Tibial nerve (tissue), 4 donors: ENCODE measurements around the gene NPHS1. TPM values are rescaled to one million over a fixed set of nuclear protein-coding genes. Genes with fewer than 3 reads are reported as not detected.
"Not testable (repeated sequence)": the region's sequence is repeated elsewhere in the genome, so short reads cannot be mapped to it uniquely, and the experiment has no call there.

Experiments used
- DNase-seq, 2 donors: peaks; one replicate each; pipeline ENCODE4 v3.0.0-alpha.2; 2019; ENCODE audit warnings: low spot score in 2 of 2
- H3K27ac ChIP-seq, 4 donors: fragments of 200-600 bp; sonication (generic) in 3 of 4; one replicate each; pipeline ENCODE4 v1.5.1; 2017 to 2019; ENCODE audit warnings: mild to moderate bottlenecking in 1 of 4
- H3K27me3 ChIP-seq, 2 donors: fragments of 200-600 bp; sonication (generic) in 1 of 2; one replicate each; pipeline versions ENCODE4 v1.5.1 to v1.6.0; 2017 to 2019
- H3K36me3 ChIP-seq, 3 donors: fragments of 200-600 bp; sonication (generic); one replicate each; pipeline ENCODE4 v1.5.1; 2018 to 2019
- H3K4me1 ChIP-seq, 4 donors: fragments of 200-600 bp; sonication (generic) in 3 of 4; one replicate each; pipeline ENCODE4 v1.5.1; 2017 to 2019
- H3K4me3 ChIP-seq, 4 donors: fragments of 200-600 bp; sonication (generic) in 3 of 4; one replicate each; pipeline ENCODE4 v1.5.1; 2017 to 2019; ENCODE audit warnings: mild to moderate bottlenecking in 1 of 4, moderate library complexity in 1 of 4
- H3K9me3 ChIP-seq, 4 donors: fragments of 200-600 bp; sonication (generic) in 3 of 4; one replicate each; pipeline ENCODE4 v1.5.1; 2017 to 2019
- EP300 ChIP-seq, 2 donors: sonication (generic); formaldehyde crosslinking; IDR thresholded peaks; one replicate each; pipeline ENCODE4 v1.6.1; 2017; ENCODE audit warnings: antibody characterized with exemption in 2 of 2, mild to moderate bottlenecking in 1 of 2
- POLR2A ChIP-seq, 2 donors: fragments of 450-650 bp; IDR thresholded peaks; one replicate each; pipeline ENCODE4 v1.6.1; 2017; ENCODE audit warnings: antibody characterized with exemption in 2 of 2, mild to moderate bottlenecking in 2 of 2, moderate library complexity in 2 of 2
- WGBS, 2 donors: methylation state at CpG; one replicate each; pipeline ENCODE4 v1.1.5; 2018; 5-methylcytosine and 5-hydroxymethylcytosine counted together
- total RNA-seq, 4 donors: library from RNA; depleted of rRNA; stranded (reverse); fragments of >200 nt; gene quantifications; one replicate each; pipeline ENCODE4 v1.1.0, GENCODE V29; 2016
- TF ChIP-seq, protein P1 (sequence below), 5 experiments: fragments of 200-600 bp in 3 of 5; fragments of 450-650 bp in 2 of 5; sonication (generic) in 3 of 5; IDR thresholded peaks; one replicate each; pipeline ENCODE4 v1.5.1; 2016 to 2019; ENCODE audit warnings: antibody characterized with exemption in 5 of 5, mild to moderate bottlenecking in 3 of 5, moderate library complexity in 2 of 5

Gene NPHS1
- total RNA-seq, 4 donors from 2014 or later, result not detected

GRCh38 chr19:35805526-35806102 is 46.7 kb downstream of the NPHS1 start:
- H3K27ac ChIP-seq, result no peak overlapping the region
- H3K36me3 ChIP-seq, result no peaks in the 10 kb centered on the region
- no peaks in the 10 kb centered on the region for H3K4me1 ChIP-seq
- H3K9me3 ChIP-seq, result peaks cover 0 to 9% (median 0%) of the 10 kb centered on the region in 4 donors
- H3K4me3 ChIP-seq, result no peak overlapping the region
- no peak for DNase-seq
- H3K27me3 ChIP-seq, result peaks cover 0 to 16% of the 10 kb centered on the region in 2 donors
- TF ChIP-seq, protein P1, sequence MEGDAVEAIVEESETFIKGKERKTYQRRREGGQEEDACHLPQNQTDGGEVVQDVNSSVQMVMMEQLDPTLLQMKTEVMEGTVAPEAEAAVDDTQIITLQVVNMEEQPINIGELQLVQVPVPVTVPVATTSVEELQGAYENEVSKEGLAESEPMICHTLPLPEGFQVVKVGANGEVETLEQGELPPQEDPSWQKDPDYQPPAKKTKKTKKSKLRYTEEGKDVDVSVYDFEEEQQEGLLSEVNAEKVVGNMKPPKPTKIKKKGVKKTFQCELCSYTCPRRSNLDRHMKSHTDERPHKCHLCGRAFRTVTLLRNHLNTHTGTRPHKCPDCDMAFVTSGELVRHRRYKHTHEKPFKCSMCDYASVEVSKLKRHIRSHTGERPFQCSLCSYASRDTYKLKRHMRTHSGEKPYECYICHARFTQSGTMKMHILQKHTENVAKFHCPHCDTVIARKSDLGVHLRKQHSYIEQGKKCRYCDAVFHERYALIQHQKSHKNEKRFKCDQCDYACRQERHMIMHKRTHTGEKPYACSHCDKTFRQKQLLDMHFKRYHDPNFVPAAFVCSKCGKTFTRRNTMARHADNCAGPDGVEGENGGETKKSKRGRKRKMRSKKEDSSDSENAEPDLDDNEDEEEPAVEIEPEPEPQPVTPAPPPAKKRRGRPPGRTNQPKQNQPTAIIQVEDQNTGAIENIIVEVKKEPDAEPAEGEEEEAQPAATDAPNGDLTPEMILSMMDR (IDR thresholded peaks at IDR 0.05), result no peak
- TF ChIP-seq POLR2A (IDR thresholded peaks at IDR 0.05) (no peak), EP300 (IDR thresholded peaks at IDR 0.05) (no peak)
- WGBS, 2 donors, result 67 to 70% methylated on average over 4 to 5 of the region's 5 CpGs

DNA sequence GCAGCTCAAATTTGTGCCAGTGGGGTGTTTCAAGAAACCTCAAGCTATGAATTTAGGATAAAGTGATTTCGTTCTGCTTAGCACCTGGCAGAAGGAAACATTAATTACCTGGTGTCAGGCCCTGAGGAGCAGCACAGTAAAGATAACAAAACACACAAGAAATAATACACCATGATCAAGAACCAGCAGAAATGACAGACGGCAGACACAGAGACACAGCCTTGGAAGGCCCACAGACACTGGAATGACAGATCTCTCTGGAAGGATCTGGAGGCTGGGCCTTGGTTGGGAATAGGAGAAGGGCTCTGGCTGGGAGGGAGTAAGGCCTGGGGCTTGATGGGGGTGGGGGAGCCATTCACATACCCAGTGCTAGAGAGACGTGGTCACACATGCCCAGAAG is 50.5 kb downstream of the NPHS1 start:
- H3K4me1 ChIP-seq, result peaks cover 0 to 8% (median 0%) of the 10 kb centered on the region in 4 donors
- H3K4me3 ChIP-seq, result no peak overlapping the region
- 58 to 59% methylated on average over 3 of the region's 3 CpGs for WGBS, 2 donors
- no peak for DNase-seq
- H3K27ac ChIP-seq, result no peak overlapping the region
- H3K9me3 ChIP-seq, result peaks cover 0 to 9% (median 0%) of the 10 kb centered on the region in 4 donors
- TF ChIP-seq EP300 (IDR thresholded peaks at IDR 0.05), result no peak
- TF ChIP-seq, protein P1 (IDR thresholded peaks at IDR 0.05), result no peak
- TF ChIP-seq POLR2A (IDR thresholded peaks at IDR 0.05), result no peak
- peaks cover 0 to 35% of the 10 kb centered on the region in 2 donors for H3K27me3 ChIP-seq
- H3K36me3 ChIP-seq, result no peaks in the 10 kb centered on the region

GRCh38 chr19:35797663-35798062 is 54.6 kb downstream of the NPHS1 start:
- Histone ChIP-seq H3K27ac (no peak overlapping the region), H3K9me3 (peaks cover 0 to 9% (median 0%) of the 10 kb centered on the region in 4 donors), H3K27me3 (peaks cover 0 to 48% of the 10 kb centered on the region in 2 donors), H3K36me3 (no peaks in the 10 kb centered on the region), H3K4me3 (peak overlapping the region in 1 of 4 donors; percentile 15), H3K4me1 (peaks cover 0 to 8% (median 0%) of the 10 kb centered on the region in 4 donors)
- no peak for DNase-seq
- TF ChIP-seq POLR2A (IDR thresholded peaks at IDR 0.05) (no peak), EP300 (IDR thresholded peaks at IDR 0.05) (no peak)
- TF ChIP-seq, protein P1 (IDR thresholded peaks at IDR 0.05), result no peak
- 3 to 12% methylated on average over 9 to 12 of the region's 15 CpGs for WGBS, 2 donors

- Histone ChIP-seq H3K36me3 (no peaks in the 10 kb centered on the region), H3K27ac (no peak overlapping the region), H3K4me1 (peaks cover 0 to 8% (median 0%) of the 10 kb centered on the region in 4 donors), H3K9me3 (peaks cover 0 to 6% (median 0%) of the 10 kb centered on the region in 4 donors), H3K4me3 (peak overlapping the region in 1 of 4 donors; percentile 15), H3K27me3 (peaks cover 0 to 48% of the 10 kb centered on the region in 2 donors)
- TF ChIP-seq EP300 (IDR thresholded peaks at IDR 0.05) (no peak), POLR2A (IDR thresholded peaks at IDR 0.05) (no peak)
- TF ChIP-seq, protein P1 (IDR thresholded peaks at IDR 0.05), result no peak
- DNase-seq, result no peak
- WGBS, 2 donors, result 14 to 16% methylated on average over 39 of the region's 39 CpGs
Observed at GRCh38 chr19:35796645-35797542, 55.4 kb downstream of the NPHS1 start.

DNA sequence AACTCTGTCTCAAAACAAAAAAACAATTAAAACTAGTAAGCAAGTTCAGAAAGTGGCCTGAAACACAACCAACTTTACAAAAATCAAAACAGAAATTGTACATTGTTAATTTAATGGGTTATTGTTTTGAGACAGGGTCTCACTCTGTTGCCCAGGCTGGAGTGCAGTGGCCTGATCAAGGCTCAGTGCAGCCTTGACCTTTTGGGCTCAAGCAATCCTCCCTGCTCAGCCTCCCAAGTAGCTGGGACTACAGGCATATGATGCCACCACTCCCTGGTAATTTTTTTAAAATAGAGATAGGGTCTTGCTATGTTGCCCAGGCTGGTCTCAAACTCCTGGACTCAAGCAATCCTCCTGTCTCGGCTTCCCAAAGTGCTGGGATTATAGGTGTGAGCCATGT is 56.7 kb downstream of the NPHS1 start:
- not testable (repeated sequence) for H3K27ac ChIP-seq, H3K9me3 ChIP-seq, H3K4me3 ChIP-seq, H3K36me3 ChIP-seq, H3K4me1 ChIP-seq, DNase-seq
- 82 to 94% methylated on average over 1 of the region's 1 CpG for WGBS, 2 donors
- peaks cover 0 to 42% of the 10 kb centered on the region in 2 donors for H3K27me3 ChIP-seq
